Activated T-cell treated with anti-CD3 and anti-CD28 coated beads, Interleukin-2, amount 50 U/mL, for 72 hours (primary cell): Measurements from ENCODE around the gene KIAA1614. TPM values are rescaled to one million over a fixed set of nuclear protein-coding genes. Genes with fewer than 3 reads are reported as not detected.

Experiments
- ATAC-seq, 2 donors: fragments of 150-1000 bp; cut with Tn5 transposase; replicated peaks in 1 of 2; 2 replicates each; pipeline ENCODE4 v1.10.0; 2021; ENCODE audit warnings: moderate library complexity in 2 of 2, mild to moderate bottlenecking in 1 of 2
- DNase-seq, 2 donors: peaks; one replicate each; pipeline ENCODE4 v3.0.0; 2021 to 2022; ENCODE audit warnings: mixed read lengths in 1 of 2
- H3K27ac Mint-ChIP-seq: one replicate; pipeline ENCODE4 v1.8.0; 2022; ENCODE audit warnings: mild to moderate bottlenecking, moderate library complexity, mixed read lengths
- H3K27me3 Mint-ChIP-seq: one replicate; pipeline ENCODE4 v1.8.0; 2022; ENCODE audit warnings: low read depth, mixed read lengths
- H3K36me3 Mint-ChIP-seq, 2 donors: one replicate each; pipeline ENCODE4 v1.8.0; 2022; ENCODE audit warnings: mixed read lengths in 2 of 2, mild to moderate bottlenecking in 1 of 2; ENCODE audit not compliant: insufficient read depth in 2 of 2
- H3K4me1 Mint-ChIP-seq: one replicate; pipeline ENCODE4 v1.8.0; 2022; ENCODE audit warnings: low read depth, mixed read lengths
- H3K4me3 Mint-ChIP-seq, 2 donors: one replicate each; pipeline ENCODE4 v1.8.0; 2022; ENCODE audit warnings: mild to moderate bottlenecking in 2 of 2, mixed read lengths in 2 of 2, moderate library complexity in 2 of 2
- H3K9me3 Mint-ChIP-seq, 2 donors: one replicate each; pipeline ENCODE4 v1.8.0; 2022; ENCODE audit warnings: mixed read lengths in 2 of 2
- total RNA-seq, 2 donors: library from RNA; stranded (reverse); gene quantifications; one replicate each; pipeline ENCODE4 v1.2.3, GENCODE V29; 2022

Gene KIAA1614, protein sequence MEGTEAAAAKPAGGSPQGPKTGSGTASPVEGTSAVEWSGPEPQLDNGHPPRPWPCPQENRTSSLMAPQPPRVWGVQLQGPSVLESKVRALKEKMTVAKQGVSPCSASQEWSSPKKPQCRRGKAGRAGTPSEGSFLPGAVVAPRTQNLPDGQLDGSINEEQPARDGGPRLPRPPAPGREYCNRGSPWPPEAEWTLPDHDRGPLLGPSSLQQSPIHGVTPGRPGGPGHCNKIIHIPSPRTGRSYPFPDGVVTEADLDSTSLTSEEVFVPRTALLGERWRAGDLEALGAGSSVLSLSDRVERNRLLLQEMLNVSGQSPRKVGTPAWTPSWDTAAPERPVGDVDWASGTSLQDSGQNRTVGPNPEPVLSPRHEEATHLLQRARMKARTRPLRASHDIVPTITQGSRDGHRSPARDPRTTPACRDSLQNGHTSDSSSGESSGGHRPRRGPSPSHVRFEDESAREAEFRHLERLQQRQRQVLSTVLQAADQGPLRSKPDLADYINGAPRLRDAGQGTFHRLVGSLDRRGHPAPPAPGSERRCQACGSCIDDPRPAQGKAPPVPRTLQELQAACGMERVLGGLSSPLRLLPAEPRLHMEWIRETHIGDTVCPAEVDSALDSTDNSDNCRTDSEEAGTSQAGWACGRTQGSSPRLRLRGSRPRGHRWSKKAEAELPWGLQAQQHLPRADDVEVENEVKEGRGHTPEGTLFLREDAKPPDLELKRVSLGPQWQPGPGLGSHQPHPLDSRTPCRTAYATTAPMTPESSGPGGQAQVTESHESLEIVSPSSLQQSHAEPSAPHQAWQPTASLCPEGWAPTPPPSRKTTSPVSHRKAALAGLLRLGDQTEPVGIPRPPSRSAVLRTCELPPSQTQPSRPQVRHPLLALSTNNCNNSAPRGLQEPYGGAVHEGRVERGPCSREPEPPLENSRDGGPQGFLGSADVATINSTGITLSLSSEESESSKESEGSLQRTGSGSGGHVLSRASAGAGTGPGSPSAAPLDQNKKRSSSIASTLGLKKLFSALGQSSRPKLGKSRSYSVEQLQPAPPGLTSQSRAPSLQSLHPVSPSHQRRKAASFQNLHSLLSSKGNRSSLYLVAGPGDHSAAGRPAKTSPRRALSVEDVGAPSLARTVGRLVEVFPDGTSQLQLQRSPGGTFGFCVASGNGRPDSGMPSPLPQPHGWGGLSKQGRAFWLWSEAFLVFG
- under 1 TPM; 0.02 to 0.07 TPM for total RNA-seq

GRCh38 chr1:180912801-180913565 is at the start of gene KIAA1614:
TSS of gene KIAA1614 (plus strand) at chr1:180912897. CDS start at chr1:180913244, 347 bp downstream.
- peaks cover 10% of the 10 kb centered on the region for H3K4me1 Mint-ChIP-seq
- peaks cover 52% of the 10 kb centered on the region for H3K27me3 Mint-ChIP-seq
- no peak for DNase-seq
- no peaks in the 10 kb centered on the region for H3K9me3 Mint-ChIP-seq
- H3K4me3 Mint-ChIP-seq, result peak within 1 kb of the TSS; percentile 72 to 74
- no peak within 1 kb of the TSS for H3K27ac Mint-ChIP-seq
- ATAC-seq, result peak; percentile 53 to 65
- no peaks in the 10 kb centered on the region for H3K36me3 Mint-ChIP-seq

DNA sequence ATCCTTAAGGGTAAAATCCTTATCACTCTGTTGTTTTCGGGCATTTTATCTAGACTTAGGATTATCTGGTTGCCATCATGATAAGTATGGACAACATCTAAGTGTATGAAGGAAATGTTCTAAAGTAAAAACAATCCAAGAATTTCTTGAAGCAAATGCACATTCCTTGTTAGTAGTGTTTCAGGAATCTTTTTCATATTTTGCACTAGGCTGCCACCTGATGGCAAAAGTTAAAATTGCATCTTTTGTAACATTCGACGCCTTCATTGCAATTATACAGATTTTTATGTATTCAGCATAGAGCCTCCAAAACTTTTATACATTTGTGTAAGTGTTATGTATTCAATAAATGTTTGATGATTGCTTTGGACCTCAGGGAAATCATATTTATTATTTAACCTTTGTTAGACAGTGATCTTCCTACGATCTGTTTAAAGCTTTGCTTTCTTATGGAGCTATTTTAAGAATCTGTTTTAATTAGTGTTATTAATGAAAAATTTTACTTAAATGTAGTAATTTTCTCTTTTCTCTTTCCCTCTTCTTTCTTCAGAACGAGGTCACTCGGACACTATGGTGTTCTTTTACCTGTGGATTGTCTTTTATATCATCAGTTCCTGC is 49.4 kb upstream of the KIAA1614 start:
- Mint-ChIP-seq H3K27me3 (no peaks in the 10 kb centered on the region), H3K27ac (no peak overlapping the region), H3K36me3 (peaks cover 2 to 3% of the 10 kb centered on the region in 2 donors), H3K4me3 (no peak overlapping the region), H3K9me3 (no peaks in the 10 kb centered on the region), H3K4me1 (no peaks in the 10 kb centered on the region)
- no peak for ATAC-seq
- DNase-seq, result peak; percentile 3 to 27

- peak overlapping the region; percentile 35 for H3K27ac Mint-ChIP-seq
- no peaks in the 10 kb centered on the region for H3K9me3 Mint-ChIP-seq
- no peak for DNase-seq
- no peaks in the 10 kb centered on the region for H3K4me1 Mint-ChIP-seq
- no peaks in the 10 kb centered on the region for H3K27me3 Mint-ChIP-seq
- peak in 1 of 2 donors; percentile 31 for ATAC-seq
- no peak overlapping the region for H3K4me3 Mint-ChIP-seq
- peaks cover 2 to 3% of the 10 kb centered on the region in 2 donors for H3K36me3 Mint-ChIP-seq
Observed at GRCh38 chr1:180881806-180882509, 30.7 kb upstream of the KIAA1614 start.

- Mint-ChIP-seq H3K36me3 (peaks cover 2 to 3% of the 10 kb centered on the region in 2 donors), H3K9me3 (no peaks in the 10 kb centered on the region), H3K27me3 (no peaks in the 10 kb centered on the region), H3K4me1 (no peaks in the 10 kb centered on the region), H3K27ac (no peak overlapping the region), H3K4me3 (no peak overlapping the region)
- DNase-seq, result no peak
- ATAC-seq, result no peak
Observed at GRCh38 chr1:180884588-180885300, 28.0 kb upstream of the KIAA1614 start.

DNA sequence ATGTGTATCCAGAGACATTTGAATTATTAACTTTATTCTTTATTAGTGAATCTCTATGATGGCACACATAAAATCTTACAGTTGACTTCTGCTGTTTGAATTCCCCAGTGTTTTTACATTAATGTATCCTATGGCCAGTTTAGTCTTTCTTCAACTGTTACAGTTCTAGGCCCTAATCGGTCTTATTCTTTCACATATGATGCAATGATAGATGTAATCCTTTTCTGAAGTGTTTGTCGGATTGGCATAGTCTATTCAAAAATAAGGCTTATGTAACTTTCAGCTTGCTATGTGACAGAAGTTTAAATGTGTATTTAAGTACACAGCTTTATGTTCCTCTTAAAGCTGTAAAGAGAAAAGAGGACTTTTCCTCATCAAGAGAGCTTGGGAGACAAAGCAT is 26.4 kb upstream of the KIAA1614 start:
- H3K27ac Mint-ChIP-seq, result no peak overlapping the region

GRCh38 chr1:180887841-180888240 is 24.9 kb upstream of the KIAA1614 start:
- ATAC-seq (no peak), DNase-seq (no peak)
- Mint-ChIP-seq H3K4me3 (no peak overlapping the region), H3K9me3 (no peaks in the 10 kb centered on the region), H3K36me3 (peaks cover 2 to 3% of the 10 kb centered on the region in 2 donors), H3K4me1 (no peaks in the 10 kb centered on the region), H3K27me3 (no peaks in the 10 kb centered on the region), H3K27ac (no peak overlapping the region)

More for the DNA sequence above, 26.4 kb upstream of the KIAA1614 start:
- H3K9me3 Mint-ChIP-seq, result no peaks in the 10 kb centered on the region
- no peaks in the 10 kb centered on the region for H3K27me3 Mint-ChIP-seq
- no peak for DNase-seq
- H3K4me3 Mint-ChIP-seq, result no peak overlapping the region
- no peaks in the 10 kb centered on the region for H3K4me1 Mint-ChIP-seq
- H3K36me3 Mint-ChIP-seq, result peaks cover 2 to 3% of the 10 kb centered on the region in 2 donors
- no peak for ATAC-seq

DNA sequence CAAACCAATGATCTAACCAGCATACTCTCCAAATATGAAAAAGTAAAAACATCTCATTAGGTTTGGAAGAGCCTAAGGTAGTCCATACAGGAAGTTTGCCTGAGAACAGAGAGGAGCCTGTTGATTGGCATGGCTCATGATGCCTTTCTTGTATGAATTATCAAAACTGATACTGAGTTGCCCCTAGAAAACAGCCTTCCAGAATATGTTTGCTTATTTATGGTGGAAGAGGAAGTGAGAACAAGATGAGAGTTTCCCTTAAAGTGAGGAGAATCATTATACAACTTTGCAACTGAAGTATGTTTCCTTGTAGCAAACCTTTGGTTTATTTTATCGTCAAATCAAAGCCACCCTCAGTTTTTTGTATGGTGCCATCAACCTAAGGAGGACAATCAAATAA is 23.8 kb upstream of the KIAA1614 start:
- no peak overlapping the region for H3K4me3 Mint-ChIP-seq
- no peaks in the 10 kb centered on the region for H3K27me3 Mint-ChIP-seq
- ATAC-seq, result no peak
- no peak overlapping the region for H3K27ac Mint-ChIP-seq
- no peaks in the 10 kb centered on the region for H3K9me3 Mint-ChIP-seq
- H3K4me1 Mint-ChIP-seq, result no peaks in the 10 kb centered on the region
- H3K36me3 Mint-ChIP-seq, result no peaks in the 10 kb centered on the region
- DNase-seq, result no peak

DNA sequence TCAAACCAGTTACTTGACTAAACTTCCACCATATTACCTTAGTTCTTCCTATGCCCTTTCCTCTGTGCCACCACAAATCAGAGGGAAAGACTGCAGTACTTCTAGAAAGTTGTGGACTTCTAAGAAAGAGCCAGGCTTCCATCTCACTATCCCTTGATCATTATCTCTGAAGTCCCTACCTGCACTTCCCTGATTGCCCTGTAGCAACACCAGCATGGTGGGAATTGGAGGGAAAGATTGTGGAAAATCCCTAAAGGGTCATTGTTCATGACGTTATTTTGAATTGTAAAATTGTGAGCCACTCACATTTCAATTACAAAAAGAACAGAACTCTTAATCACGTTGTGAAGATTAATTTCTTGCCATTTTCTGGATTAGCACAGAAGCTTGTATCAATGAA is 23.4 kb upstream of the KIAA1614 start:
- no peak for ATAC-seq

GRCh38 chr1:180892272-180892671 is 20.4 kb upstream of the KIAA1614 start:
- Mint-ChIP-seq H3K4me1 (no peaks in the 10 kb centered on the region), H3K4me3 (no peak overlapping the region), H3K9me3 (no peaks in the 10 kb centered on the region), H3K36me3 (peaks cover 0 to 2% of the 10 kb centered on the region in 2 donors), H3K27ac (no peak overlapping the region), H3K27me3 (no peaks in the 10 kb centered on the region)
- DNase-seq (no peak), ATAC-seq (no peak)

More for the DNA sequence above, 23.4 kb upstream of the KIAA1614 start:
- Mint-ChIP-seq H3K27me3 (no peaks in the 10 kb centered on the region), H3K4me1 (no peaks in the 10 kb centered on the region), H3K4me3 (no peak overlapping the region), H3K36me3 (no peaks in the 10 kb centered on the region), H3K9me3 (no peaks in the 10 kb centered on the region), H3K27ac (no peak overlapping the region)
- DNase-seq, result no peak

DNA sequence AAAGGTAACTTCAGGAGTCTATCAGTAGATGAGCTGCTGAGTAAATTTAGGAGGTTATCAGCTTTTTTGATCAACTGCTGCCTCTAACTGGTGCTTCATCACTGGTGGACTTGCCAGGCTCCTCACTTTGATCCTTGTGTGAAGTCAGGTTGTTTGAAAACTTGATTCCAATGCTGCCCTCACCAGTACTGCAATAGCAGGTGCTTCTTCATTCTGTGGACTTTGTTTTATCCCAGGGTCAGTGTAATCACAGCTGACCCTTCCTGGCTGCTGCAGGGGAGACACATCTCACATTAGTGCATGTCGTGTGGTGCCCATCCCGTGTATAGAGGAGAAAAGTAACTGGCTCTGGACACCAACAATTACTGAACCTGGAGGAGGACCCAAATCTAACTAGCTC is 20.0 kb upstream of the KIAA1614 start:
- Mint-ChIP-seq H3K9me3 (no peaks in the 10 kb centered on the region), H3K4me1 (no peaks in the 10 kb centered on the region), H3K4me3 (no peak overlapping the region), H3K27ac (no peak overlapping the region), H3K27me3 (no peaks in the 10 kb centered on the region), H3K36me3 (peaks cover 0 to 2% of the 10 kb centered on the region in 2 donors)
- DNase-seq (no peak), ATAC-seq (no peak)

GRCh38 chr1:180893614-180894013 is 19.1 kb upstream of the KIAA1614 start:
- no peak overlapping the region for H3K27ac Mint-ChIP-seq
- peaks cover 0 to 2% of the 10 kb centered on the region in 2 donors for H3K36me3 Mint-ChIP-seq
- ATAC-seq (no peak), DNase-seq (no peak)
- no peak overlapping the region for H3K4me3 Mint-ChIP-seq
- no peaks in the 10 kb centered on the region for H3K27me3 Mint-ChIP-seq
- no peaks in the 10 kb centered on the region for H3K4me1 Mint-ChIP-seq
- H3K9me3 Mint-ChIP-seq, result no peaks in the 10 kb centered on the region
